Stimulated activated naive CD8-positive, alpha-beta T cell treated with anti-CD3 and anti-CD28 coated beads, Interleukin-15, Interleukin-2, amounts not matched to agents 100 ng/mL and 50 ng/mL, for 24 hours (primary cell): Measurements from ENCODE around the gene MMP1.

ENCODE experiments used
- H3K27ac Mint-ChIP-seq: one replicate; pipeline ENCODE4 v1.8.0; 2021; ENCODE audit warnings: mild to moderate bottlenecking, mixed read lengths
- H3K27me3 Mint-ChIP-seq: one replicate; pipeline ENCODE4 v1.8.0; 2021; ENCODE audit warnings: mixed read lengths
- H3K36me3 Mint-ChIP-seq: one replicate; pipeline ENCODE4 v1.8.0; 2021; ENCODE audit warnings: low read depth, mixed read lengths
- H3K4me1 Mint-ChIP-seq: one replicate; pipeline ENCODE4 v1.8.0; 2021; ENCODE audit warnings: low read depth, mixed read lengths
- H3K4me3 Mint-ChIP-seq: one replicate; pipeline ENCODE4 v1.8.0; 2021; ENCODE audit warnings: mild to moderate bottlenecking, mixed read lengths
- H3K9me3 Mint-ChIP-seq: one replicate; pipeline ENCODE4 v1.8.0; 2021; ENCODE audit warnings: mixed read lengths

MMP1 gene

GRCh38 chr11:102824556-102824955, 26.6 kb upstream of the MMP1 start:
- Mint-ChIP-seq H3K4me1 (no peaks in the 10 kb centered on the region), H3K27me3 (peaks cover 12% of the 10 kb centered on the region), H3K9me3 (no peaks in the 10 kb centered on the region), H3K36me3 (no peaks in the 10 kb centered on the region), H3K27ac (no peak overlapping the region), H3K4me3 (no peak overlapping the region)

- Mint-ChIP-seq H3K4me1 (no peaks in the 10 kb centered on the region), H3K27ac (no peak overlapping the region), H3K27me3 (no peaks in the 10 kb centered on the region), H3K4me3 (no peak overlapping the region), H3K9me3 (peaks cover 15% of the 10 kb centered on the region), H3K36me3 (no peaks in the 10 kb centered on the region)
These were observed 21.5 kb upstream of the MMP1 start for GRCh38 chr11:102819491-102819890.

- Mint-ChIP-seq H3K4me1 (no peaks in the 10 kb centered on the region), H3K36me3 (no peaks in the 10 kb centered on the region), H3K27ac (no peak overlapping the region)
These were observed 15.5 kb upstream of the MMP1 start for GRCh38 chr11:102813484-102813883.

GRCh38 chr11:102812188-102812587, 14.2 kb upstream of the MMP1 start:
- no peaks in the 10 kb centered on the region for H3K4me1 Mint-ChIP-seq
- peaks cover 3% of the 10 kb centered on the region for H3K27me3 Mint-ChIP-seq
- peaks cover 11% of the 10 kb centered on the region for H3K9me3 Mint-ChIP-seq
- H3K4me3 Mint-ChIP-seq, result no peak overlapping the region
- no peaks in the 10 kb centered on the region for H3K36me3 Mint-ChIP-seq
- no peak overlapping the region for H3K27ac Mint-ChIP-seq

More at GRCh38 chr11:102813484-102813883, 15.5 kb upstream of the MMP1 start:
- H3K27me3 Mint-ChIP-seq, result no peaks in the 10 kb centered on the region
- H3K9me3 Mint-ChIP-seq, result peaks cover 15% of the 10 kb centered on the region
- H3K4me3 Mint-ChIP-seq, result no peak overlapping the region

GRCh38 chr11:102810950-102811660, 13.1 kb upstream of the MMP1 start:
- H3K27ac Mint-ChIP-seq, result no peak overlapping the region
- no peaks in the 10 kb centered on the region for H3K36me3 Mint-ChIP-seq
- no peaks in the 10 kb centered on the region for H3K4me1 Mint-ChIP-seq
- H3K9me3 Mint-ChIP-seq, result peaks cover 11% of the 10 kb centered on the region
- peaks cover 3% of the 10 kb centered on the region for H3K27me3 Mint-ChIP-seq
- H3K4me3 Mint-ChIP-seq, result no peak overlapping the region

- peaks cover 5% of the 10 kb centered on the region for H3K9me3 Mint-ChIP-seq
- no peaks in the 10 kb centered on the region for H3K36me3 Mint-ChIP-seq
- no peak overlapping the region for H3K27ac Mint-ChIP-seq
- no peaks in the 10 kb centered on the region for H3K4me1 Mint-ChIP-seq
- peaks cover 9% of the 10 kb centered on the region for H3K27me3 Mint-ChIP-seq
- no peak overlapping the region for H3K4me3 Mint-ChIP-seq
These were observed 12.0 kb upstream of the MMP1 start for GRCh38 chr11:102809971-102810370.

GRCh38 chr11:102807921-102808320, 10.0 kb upstream of the MMP1 start:
- no peaks in the 10 kb centered on the region for H3K4me1 Mint-ChIP-seq
- H3K9me3 Mint-ChIP-seq, result no peaks in the 10 kb centered on the region
- no peak overlapping the region for H3K27ac Mint-ChIP-seq
- H3K27me3 Mint-ChIP-seq, result peaks cover 17% of the 10 kb centered on the region
- no peak overlapping the region for H3K4me3 Mint-ChIP-seq
- H3K36me3 Mint-ChIP-seq, result no peaks in the 10 kb centered on the region

- H3K27ac Mint-ChIP-seq, result no peak overlapping the region
- no peaks in the 10 kb centered on the region for H3K4me1 Mint-ChIP-seq
- no peak overlapping the region for H3K4me3 Mint-ChIP-seq
- H3K27me3 Mint-ChIP-seq, result peaks cover 17% of the 10 kb centered on the region
- no peaks in the 10 kb centered on the region for H3K9me3 Mint-ChIP-seq
- no peaks in the 10 kb centered on the region for H3K36me3 Mint-ChIP-seq
These were observed 8.3 kb upstream of the MMP1 start for GRCh38 chr11:102806296-102806695.

GRCh38 chr11:102802341-102802740, 4.4 kb upstream of the MMP1 start:
- Mint-ChIP-seq H3K36me3 (no peaks in the 10 kb centered on the region), H3K27me3 (peaks cover 20% of the 10 kb centered on the region), H3K4me3 (no peak overlapping the region), H3K9me3 (no peaks in the 10 kb centered on the region), H3K4me1 (no peaks in the 10 kb centered on the region), H3K27ac (no peak overlapping the region)

- no peaks in the 10 kb centered on the region for H3K36me3 Mint-ChIP-seq
- no peaks in the 10 kb centered on the region for H3K9me3 Mint-ChIP-seq
- no peak overlapping the region for H3K27ac Mint-ChIP-seq
- no peak overlapping the region for H3K4me3 Mint-ChIP-seq
- H3K4me1 Mint-ChIP-seq, result no peaks in the 10 kb centered on the region
- H3K27me3 Mint-ChIP-seq, result peaks cover 16% of the 10 kb centered on the region
These were observed 2.8 kb upstream of the MMP1 start for GRCh38 chr11:102800767-102801166.

- no peak overlapping the region for H3K4me3 Mint-ChIP-seq
- H3K27me3 Mint-ChIP-seq, result peaks cover 12% of the 10 kb centered on the region
- no peaks in the 10 kb centered on the region for H3K9me3 Mint-ChIP-seq
- no peaks in the 10 kb centered on the region for H3K4me1 Mint-ChIP-seq
- no peaks in the 10 kb centered on the region for H3K36me3 Mint-ChIP-seq
- H3K27ac Mint-ChIP-seq, result no peak overlapping the region
These were observed 1.9 kb upstream of the MMP1 start for GRCh38 chr11:102799681-102800340.

- peaks cover 8% of the 10 kb centered on the region for H3K27me3 Mint-ChIP-seq
These were observed 3.6 kb downstream of the MMP1 start for GRCh38 chr11:102794382-102794781.

GRCh38 chr11:102793677-102794290, 4.2 kb downstream of the MMP1 start:
- Mint-ChIP-seq H3K4me1 (peaks cover 4% of the 10 kb centered on the region), H3K36me3 (no peaks in the 10 kb centered on the region), H3K27ac (no peak overlapping the region), H3K27me3 (peaks cover 4% of the 10 kb centered on the region), H3K9me3 (no peaks in the 10 kb centered on the region), H3K4me3 (no peak overlapping the region)

More at GRCh38 chr11:102794382-102794781, 3.6 kb downstream of the MMP1 start:
- no peaks in the 10 kb centered on the region for H3K36me3 Mint-ChIP-seq
- H3K4me1 Mint-ChIP-seq, result peaks cover 4% of the 10 kb centered on the region
- H3K4me3 Mint-ChIP-seq, result no peak overlapping the region
- H3K9me3 Mint-ChIP-seq, result no peaks in the 10 kb centered on the region
- no peak overlapping the region for H3K27ac Mint-ChIP-seq

GRCh38 chr11:102792604-102793003, 5.4 kb downstream of the MMP1 start:
- Mint-ChIP-seq H3K4me1 (peaks cover 4% of the 10 kb centered on the region), H3K9me3 (no peaks in the 10 kb centered on the region)

GRCh38 chr11:102791271-102792036, 6.5 kb downstream of the MMP1 start:
- peaks cover 4% of the 10 kb centered on the region for H3K27me3 Mint-ChIP-seq
- peaks cover 4% of the 10 kb centered on the region for H3K4me1 Mint-ChIP-seq
- no peaks in the 10 kb centered on the region for H3K36me3 Mint-ChIP-seq
- no peak overlapping the region for H3K4me3 Mint-ChIP-seq
- H3K9me3 Mint-ChIP-seq, result no peaks in the 10 kb centered on the region
- H3K27ac Mint-ChIP-seq, result no peak overlapping the region

More at GRCh38 chr11:102792604-102793003, 5.4 kb downstream of the MMP1 start:
- Mint-ChIP-seq H3K27ac (no peak overlapping the region), H3K27me3 (peaks cover 4% of the 10 kb centered on the region), H3K4me3 (no peak overlapping the region), H3K36me3 (no peaks in the 10 kb centered on the region)
